Transverse colon (tissue), 4 donors: ENCODE measurements around the gene CCDC88B.

Experiments used
- CTCF ChIP-seq, 5 experiments: fragments of 200-600 bp in 3 of 5; fragments of 450-650 bp in 2 of 5; sonication (generic) in 3 of 5; IDR thresholded peaks; 1 replicate in 2 of 5; 2 replicates in 3 of 5; pipeline ENCODE4 v1.5.1; 2016 to 2017; ENCODE audit warnings: antibody characterized with exemption in 5 of 5, inconsistent platforms in 3 of 5, mild to moderate bottlenecking in 2 of 5, moderate library complexity in 1 of 5
- EP300 ChIP-seq: sonication (generic); formaldehyde crosslinking; IDR thresholded peaks from one replicate; pipeline ENCODE4 v1.6.1; 2017; ENCODE audit warnings: antibody characterized with exemption, low read depth
- POLR2A ChIP-seq: fragments of 450-650 bp; IDR thresholded peaks from one replicate; pipeline ENCODE4 v1.6.1; 2016; ENCODE audit warnings: antibody characterized with exemption, mild to moderate bottlenecking, moderate library complexity
- POLR2AphosphoS5 ChIP-seq, 3 donors: sonication (generic); formaldehyde crosslinking; IDR thresholded peaks; one replicate each; pipeline ENCODE4 v1.6.1; 2016; ENCODE audit warnings: antibody characterized with exemption in 3 of 3

- TF ChIP-seq CTCF (IDR thresholded peaks at IDR 0.05) = no peak
- TF ChIP-seq POLR2AphosphoS5 (IDR thresholded peaks at IDR 0.05) = no peak
- no peak for TF ChIP-seq EP300
- TF ChIP-seq POLR2A = no peak
Observed at GRCh38 chr11:64362339-64362738, 22.3 kb downstream of the CCDC88B start.
